HT1080 (cell line): ENCODE data around the gene HCST. TPM values are rescaled to one million over a fixed set of nuclear protein-coding genes. Genes with fewer than 3 reads are reported as not detected.

Source experiments
- DNase-seq: peaks from one replicate; pipeline ENCODE4 v3.0.0-alpha.2; 2015; ENCODE audit warnings: low read depth
- total RNA-seq: library from RNA; depleted of rRNA; stranded (reverse); fragments of >200 nt; shearing (Covaris generic); gene quantifications from 2 replicates; pipeline ENCODE4 v1.2.3, GENCODE V29; 2014

The HCST gene
- total RNA-seq, 1 experiment from 2014 or later = not detected

DNA sequence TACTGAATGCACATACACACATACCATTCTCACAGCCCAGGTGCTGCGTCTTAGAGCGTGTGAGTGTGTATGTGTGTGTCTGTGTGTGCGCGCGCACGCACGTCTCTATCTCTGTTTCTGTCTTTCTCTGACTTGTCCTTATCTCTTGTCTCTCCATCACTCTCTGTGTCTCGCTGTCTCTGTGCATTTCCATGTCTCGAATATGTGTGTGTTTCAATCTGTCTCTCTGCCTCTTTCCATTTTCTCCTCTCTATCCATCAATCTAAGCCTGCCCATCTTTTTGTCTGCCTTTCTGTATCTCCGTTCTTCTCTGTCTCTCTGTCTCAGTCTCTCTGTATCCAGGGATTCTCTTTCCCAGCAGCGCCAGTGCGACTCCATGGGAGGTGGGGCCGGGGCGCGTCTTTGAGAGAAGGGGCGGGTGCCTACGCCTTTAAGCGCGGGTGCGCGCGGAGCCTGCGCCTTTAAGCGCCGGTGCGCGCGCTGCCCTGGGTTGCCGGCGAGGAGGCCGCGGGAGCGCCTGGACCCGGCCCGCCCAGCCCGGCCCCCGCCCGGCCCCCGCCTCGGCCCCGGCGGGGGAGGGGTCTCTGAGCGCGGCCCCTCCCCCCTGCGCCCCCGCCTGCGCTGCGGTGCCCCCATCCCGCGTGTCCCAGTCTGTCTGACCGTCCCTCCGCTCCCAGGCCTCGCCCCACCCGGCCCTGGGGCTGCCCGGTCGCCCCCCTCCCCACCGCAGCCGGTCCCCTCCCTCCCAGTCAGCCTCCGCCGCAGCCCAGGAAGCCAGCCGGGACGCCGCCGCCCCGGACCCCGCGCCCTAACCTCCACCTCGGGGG, 33.8 kb downstream of the HCST start, which contains the start of gene LRFN3:
Gene LRFN3, plus strand, starts transcription at position 464 of the 827 bp plus-strand sequence. CDS start 3,052 bp downstream, outside the sequence.
- peak; percentile 48 for DNase-seq

DNA sequence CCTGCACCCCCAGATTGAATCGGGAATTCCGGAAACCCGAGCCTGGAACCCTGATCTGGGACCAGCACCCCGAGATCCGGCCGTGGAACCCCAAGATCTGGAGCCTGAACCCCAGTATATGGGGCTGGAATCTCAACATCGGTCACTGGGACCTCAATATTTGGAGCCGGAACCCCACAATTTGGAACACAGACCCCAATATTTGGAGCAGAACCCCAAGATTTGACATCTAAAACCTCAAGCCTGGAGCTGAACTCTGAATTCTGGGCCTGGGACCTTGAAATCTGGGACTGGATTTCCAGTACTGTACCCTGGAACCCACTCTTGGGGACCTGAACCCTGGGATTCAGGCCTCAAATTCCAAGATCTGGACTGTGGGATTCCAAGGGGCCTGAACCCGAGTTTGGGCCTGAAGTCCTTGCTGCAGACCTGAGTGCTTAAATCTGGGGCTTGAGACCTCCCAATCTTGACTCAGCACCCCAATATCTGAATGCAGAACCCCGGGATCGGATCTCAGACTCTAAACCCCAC, 34.5 kb downstream of the HCST start:
- DNase-seq = no peak

GRCh38 chr19:35937345-35938281, 35.3 kb downstream of the HCST start:
- no peak for DNase-seq

- no peak for DNase-seq
Measured at GRCh38 chr19:35938282-35939224, 36.2 kb downstream of the HCST start.

DNA sequence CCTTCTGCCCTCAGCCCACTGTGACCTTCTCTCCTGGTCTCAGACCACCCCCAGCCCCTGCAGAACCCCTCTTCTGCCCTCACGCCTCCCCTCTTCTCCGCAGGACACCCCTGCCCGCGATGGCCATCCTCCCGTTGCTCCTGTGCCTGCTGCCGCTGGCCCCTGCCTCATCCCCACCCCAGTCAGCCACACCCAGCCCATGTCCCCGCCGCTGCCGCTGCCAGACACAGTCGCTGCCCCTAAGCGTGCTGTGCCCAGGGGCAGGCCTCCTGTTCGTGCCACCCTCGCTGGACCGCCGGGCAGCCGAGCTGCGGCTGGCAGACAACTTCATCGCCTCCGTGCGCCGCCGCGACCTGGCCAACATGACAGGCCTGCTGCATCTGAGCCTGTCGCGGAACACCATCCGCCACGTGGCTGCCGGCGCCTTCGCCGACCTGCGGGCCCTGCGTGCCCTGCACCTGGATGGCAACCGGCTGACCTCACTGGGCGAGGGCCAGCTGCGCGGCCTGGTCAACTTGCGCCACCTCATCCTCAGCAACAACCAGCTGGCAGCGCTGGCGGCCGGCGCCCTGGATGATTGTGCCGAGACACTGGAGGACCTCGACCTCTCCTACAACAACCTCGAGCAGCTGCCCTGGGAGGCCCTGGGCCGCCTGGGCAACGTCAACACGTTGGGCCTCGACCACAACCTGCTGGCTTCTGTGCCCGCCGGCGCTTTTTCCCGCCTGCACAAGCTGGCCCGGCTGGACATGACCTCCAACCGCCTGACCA, 37.2 kb downstream of the HCST start:
- DNase-seq = no peak

GRCh38 chr19:35940078-35940775, 37.9 kb downstream of the HCST start:
- DNase-seq = no peak

DNA sequence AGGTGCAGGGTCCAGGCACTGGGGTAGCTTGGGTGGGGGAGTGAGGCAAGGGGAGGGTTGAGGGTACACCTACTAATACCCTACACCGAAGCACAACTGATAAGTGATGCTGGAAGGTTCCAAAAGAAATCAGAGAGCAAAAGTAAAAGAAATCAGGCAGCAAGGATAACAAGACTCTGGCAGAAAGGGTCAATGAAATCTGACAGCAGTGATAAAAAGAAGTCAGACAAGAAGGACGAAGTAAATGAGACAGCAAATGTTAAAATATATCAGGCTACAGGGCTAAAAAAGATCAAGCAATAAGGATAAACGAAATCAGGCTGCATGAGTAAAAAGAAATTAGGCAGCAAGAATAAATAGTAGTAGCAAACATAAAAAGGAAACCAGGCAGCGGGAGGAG, 38.5 kb downstream of the HCST start:
- DNase-seq = no peak

GRCh38 chr19:35942235-35942634, 39.9 kb downstream of the HCST start:
- DNase-seq = no peak

DNA sequence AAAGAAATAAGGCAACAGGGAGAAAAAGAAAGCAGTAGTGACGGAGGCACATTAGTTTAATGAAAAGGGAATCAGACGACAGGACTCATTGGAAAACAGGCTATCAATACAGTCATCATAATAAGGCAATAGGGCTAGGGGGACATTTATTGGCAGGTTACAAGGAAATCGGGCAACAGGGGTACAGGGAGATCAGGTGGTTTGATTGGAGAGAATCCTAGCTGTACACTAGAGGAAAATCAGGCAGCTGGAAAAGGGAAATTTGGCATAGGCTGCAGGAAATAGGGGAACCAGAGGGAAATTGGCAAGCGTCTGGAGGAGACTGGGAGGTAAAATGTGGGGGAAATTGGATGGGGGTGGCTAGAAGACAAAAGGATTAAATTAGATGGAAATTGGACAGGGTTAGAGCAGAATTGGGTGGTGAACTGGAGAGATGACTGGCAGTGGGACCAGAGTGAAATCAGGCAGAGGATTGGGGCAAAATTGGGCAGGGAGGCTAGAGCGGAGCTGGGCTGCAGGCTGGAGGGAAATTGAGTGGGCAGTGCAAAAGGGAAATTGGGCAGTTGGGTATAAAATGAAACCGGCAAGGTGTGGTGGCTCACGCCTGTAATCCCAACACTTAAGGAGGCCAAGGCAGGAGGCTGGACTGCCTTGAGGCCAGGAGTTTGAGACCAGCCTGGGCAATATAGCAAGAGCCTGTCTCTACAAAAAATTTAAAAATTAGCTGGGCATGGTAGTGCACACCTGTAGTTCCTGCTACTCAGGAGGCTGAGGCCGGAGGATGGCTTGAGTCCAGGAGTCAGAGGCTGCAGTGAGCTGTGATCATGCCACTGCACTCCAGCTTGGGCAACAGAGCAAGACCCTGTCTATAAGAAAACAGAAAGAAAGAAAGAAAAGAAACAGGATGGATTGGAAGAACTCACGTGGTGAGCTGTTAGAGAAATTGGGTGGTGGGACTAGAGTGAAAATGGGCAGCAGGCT, 41.3 kb downstream of the HCST start:
- DNase-seq = no peak

DNA sequence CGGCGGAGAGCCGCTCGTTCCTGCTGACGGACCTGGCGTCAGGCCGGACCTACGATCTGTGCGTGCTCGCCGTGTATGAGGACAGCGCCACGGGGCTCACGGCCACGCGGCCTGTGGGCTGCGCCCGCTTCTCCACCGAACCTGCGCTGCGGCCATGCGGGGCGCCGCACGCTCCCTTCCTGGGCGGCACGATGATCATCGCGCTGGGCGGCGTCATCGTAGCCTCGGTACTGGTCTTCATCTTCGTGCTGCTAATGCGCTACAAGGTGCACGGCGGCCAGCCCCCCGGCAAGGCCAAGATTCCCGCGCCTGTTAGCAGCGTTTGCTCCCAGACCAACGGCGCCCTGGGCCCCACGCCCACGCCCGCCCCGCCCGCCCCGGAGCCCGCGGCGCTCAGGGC, 42.2 kb downstream of the HCST start:
- DNase-seq = no peak

- no peak for DNase-seq
Measured at GRCh38 chr19:35945121-35945790, 42.9 kb downstream of the HCST start.

GRCh38 chr19:35946203-35946602, 43.9 kb downstream of the HCST start:
- DNase-seq = no peak

GRCh38 chr19:35949131-35949530, 46.8 kb downstream of the HCST start:
- no peak for DNase-seq
